Measurements from ENCODE around the gene WDR74. TPM values are rescaled to one million over a fixed set of nuclear protein-coding genes. Genes with fewer than 3 reads are reported as not detected.

The WDR74 gene
- total RNA-seq, 1 experiment from 2014 or later = 115 TPM

DNA sequence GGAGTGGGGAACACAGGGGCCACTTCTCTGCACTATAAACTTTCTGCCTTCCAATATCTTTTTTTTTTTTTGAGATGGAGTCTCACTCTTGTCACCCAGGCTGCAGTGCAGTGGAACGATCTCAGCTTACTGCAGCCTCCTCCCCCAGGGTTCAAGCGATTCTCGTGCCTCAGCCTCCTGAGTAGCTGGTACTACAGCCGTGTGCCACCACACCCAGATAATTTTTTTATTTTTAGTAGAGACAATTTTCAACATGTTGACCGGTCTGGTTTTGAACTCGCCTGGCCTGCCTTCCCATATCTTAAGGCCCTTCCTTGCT lies 43.0 kb upstream of the WDR74 start:
- POLR2A ChIA-PET = interaction anchor here (0.7 to 1.7 kb wide), 5 partner anchors 27 to 764 kb away, joined by 3 to 24 read pairs (median 9); partner anchors contain the start of genes HNRNPUL2, TMEM179B and TTC9C

DNA sequence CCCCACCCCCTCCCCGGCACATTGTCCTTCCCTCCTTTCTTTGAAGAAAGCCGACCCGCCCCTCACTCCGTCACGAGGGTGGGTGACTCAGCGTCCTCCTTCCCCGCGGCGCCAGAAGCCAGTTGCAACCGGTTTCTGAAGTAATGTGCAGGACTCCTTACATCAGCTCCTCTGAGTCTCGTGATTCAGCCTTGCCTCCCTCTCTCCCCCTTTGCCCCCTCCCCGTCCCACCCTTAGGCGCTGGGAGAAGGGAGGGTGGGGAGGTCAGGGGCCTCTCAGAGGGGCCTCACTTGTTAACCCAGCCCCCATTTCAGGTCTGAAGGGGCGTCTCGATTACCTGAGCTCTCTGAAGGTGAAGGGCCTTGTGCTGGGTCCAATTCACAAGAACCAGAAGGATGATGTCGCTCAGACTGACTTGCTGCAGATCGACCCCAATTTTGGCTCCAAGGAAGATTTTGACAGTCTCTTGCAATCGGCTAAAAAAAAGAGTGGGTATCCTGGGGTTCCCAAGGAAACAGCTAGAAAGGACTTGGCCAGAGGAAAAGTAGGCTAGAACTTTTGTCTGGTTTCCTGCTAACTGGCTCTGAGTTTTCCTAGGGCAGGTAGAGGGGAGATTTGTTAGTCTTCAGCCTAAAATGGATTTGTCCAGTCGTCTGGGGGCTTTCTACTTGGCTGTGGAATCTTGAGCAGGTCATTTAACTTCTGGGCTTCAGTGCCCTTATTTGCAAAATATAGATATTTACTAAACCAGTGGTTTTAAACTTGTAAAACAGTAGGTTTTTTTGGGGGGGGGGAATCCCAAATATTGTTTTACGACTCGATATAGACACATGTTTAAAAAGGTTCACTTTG lies 42.4 kb upstream of the WDR74 start:
- intact Hi-C loops (cut with micrococcal nuclease; ENCODE audit: unreplicated experiment) = loop anchor here (1.0 to 2.0 kb wide), 4 partner anchors 7 to 95 kb away; partner anchors contain the start of gene TMEM179B
- H3K9me3 ChIP-seq = no peaks in the 10 kb centered on the region
- peaks cover 18% of the 10 kb centered on the region for H3K36me3 ChIP-seq (ENCODE audit: control insufficient read depth, insufficient read depth, low read length)
- Mint-ChIP-seq H3K27me3 (ENCODE audit: insufficient read depth, unreplicated experiment) (no peaks in the 10 kb centered on the region), H3K27ac (ENCODE audit: unreplicated experiment) (peak overlapping the region; percentile 99), H3K4me1 (ENCODE audit: low read depth, unreplicated experiment) (peaks cover 45% of the 10 kb centered on the region), H3K9me3 (ENCODE audit: unreplicated experiment) (no peaks in the 10 kb centered on the region), H3K36me3 (ENCODE audit: insufficient read depth, unreplicated experiment) (peaks cover 100% of the 10 kb centered on the region), H3K4me3 (ENCODE audit: unreplicated experiment) (peak overlapping the region; percentile 97)
- no peaks in the 10 kb centered on the region for H3K27me3 ChIP-seq (replicated peaks; ENCODE audit: control insufficient read depth, insufficient read depth, low read length)
- DNase-seq = peak; percentile 97 to 99
- ChIA-PET CTCF (interaction anchor here (0.7 to 1.7 kb wide), 6 partner anchors 8 to 290 kb away, joined by 3 to 8 read pairs (median 4); partner anchors contain the start of genes TMEM179B and TUT1), POLR2A (interaction anchor here (0.6 to 1.9 kb wide), 15 partner anchors 8 to 290 kb away, joined by 3 to 24 read pairs (median 5); partner anchors contain the start of genes HNRNPUL2, STX5, TAF6L and TMEM179B)
- TSS peak; percentile 42 for BruUV-seq (replicated peaks)
- peak overlapping the region; percentile 99 for H3K4me3 ChIP-seq (ENCODE audit: low read depth, low read length)
- TF ChIP-seq, protein P1, sequence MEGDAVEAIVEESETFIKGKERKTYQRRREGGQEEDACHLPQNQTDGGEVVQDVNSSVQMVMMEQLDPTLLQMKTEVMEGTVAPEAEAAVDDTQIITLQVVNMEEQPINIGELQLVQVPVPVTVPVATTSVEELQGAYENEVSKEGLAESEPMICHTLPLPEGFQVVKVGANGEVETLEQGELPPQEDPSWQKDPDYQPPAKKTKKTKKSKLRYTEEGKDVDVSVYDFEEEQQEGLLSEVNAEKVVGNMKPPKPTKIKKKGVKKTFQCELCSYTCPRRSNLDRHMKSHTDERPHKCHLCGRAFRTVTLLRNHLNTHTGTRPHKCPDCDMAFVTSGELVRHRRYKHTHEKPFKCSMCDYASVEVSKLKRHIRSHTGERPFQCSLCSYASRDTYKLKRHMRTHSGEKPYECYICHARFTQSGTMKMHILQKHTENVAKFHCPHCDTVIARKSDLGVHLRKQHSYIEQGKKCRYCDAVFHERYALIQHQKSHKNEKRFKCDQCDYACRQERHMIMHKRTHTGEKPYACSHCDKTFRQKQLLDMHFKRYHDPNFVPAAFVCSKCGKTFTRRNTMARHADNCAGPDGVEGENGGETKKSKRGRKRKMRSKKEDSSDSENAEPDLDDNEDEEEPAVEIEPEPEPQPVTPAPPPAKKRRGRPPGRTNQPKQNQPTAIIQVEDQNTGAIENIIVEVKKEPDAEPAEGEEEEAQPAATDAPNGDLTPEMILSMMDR (IDR thresholded peaks at IDR 0.05; ENCODE audit: insufficient read depth in 1 of 2, low read depth in 1 of 2, low read length in 1 of 2, severe bottlenecking in 1 of 2, unreplicated experiment in 1 of 2) = no peak
- H3K4me1 ChIP-seq = peaks cover 56% of the 10 kb centered on the region

More for the DNA sequence above, 43.0 kb upstream of the WDR74 start:
- Histone ChIP-seq H3K36me3 (ENCODE audit: control insufficient read depth, insufficient read depth, low read length) (peaks cover 20% of the 10 kb centered on the region), H3K27me3 (replicated peaks; ENCODE audit: control insufficient read depth, insufficient read depth, low read length) (no peaks in the 10 kb centered on the region), H3K4me1 (peaks cover 59% of the 10 kb centered on the region), H3K4me3 (ENCODE audit: low read depth, low read length) (peak overlapping the region; percentile 99), H3K9me3 (no peaks in the 10 kb centered on the region)
- CTCF ChIA-PET = no interaction called here
- DNase-seq = no peak
- Mint-ChIP-seq H3K4me1 (ENCODE audit: low read depth, unreplicated experiment) (peaks cover 47% of the 10 kb centered on the region), H3K9me3 (ENCODE audit: unreplicated experiment) (no peaks in the 10 kb centered on the region), H3K4me3 (ENCODE audit: unreplicated experiment) (peak overlapping the region; percentile 97), H3K36me3 (ENCODE audit: insufficient read depth, unreplicated experiment) (peaks cover 100% of the 10 kb centered on the region), H3K27ac (ENCODE audit: unreplicated experiment) (peak overlapping the region; percentile 99), H3K27me3 (ENCODE audit: insufficient read depth, unreplicated experiment) (no peaks in the 10 kb centered on the region)
- no TSS peak for BruUV-seq (replicated peaks)
- TF ChIP-seq, protein P1 (IDR thresholded peaks at IDR 0.05; ENCODE audit: insufficient read depth in 1 of 2, low read depth in 1 of 2, low read length in 1 of 2, severe bottlenecking in 1 of 2, unreplicated experiment in 1 of 2) = no peak
- intact Hi-C loops (cut with micrococcal nuclease; ENCODE audit: unreplicated experiment) = no loop called here

GRCh38 chr11:62880803-62881578 lies 41.6 kb upstream of the WDR74 start, which contains the start of gene SLC3A2:
TSS of gene SLC3A2 (plus strand) at chr11:62880896. CDS start at chr11:62881024, 128 bp downstream.
- Mint-ChIP-seq H3K27ac (ENCODE audit: unreplicated experiment) (peak within 1 kb of the TSS; percentile 99), H3K27me3 (ENCODE audit: insufficient read depth, unreplicated experiment) (no peaks in the 10 kb centered on the region), H3K9me3 (ENCODE audit: unreplicated experiment) (no peaks in the 10 kb centered on the region), H3K4me1 (ENCODE audit: low read depth, unreplicated experiment) (peaks cover 43% of the 10 kb centered on the region), H3K36me3 (ENCODE audit: insufficient read depth, unreplicated experiment) (peaks cover 97% of the 10 kb centered on the region), H3K4me3 (ENCODE audit: unreplicated experiment) (peak within 1 kb of the TSS; percentile 97)
- ChIA-PET POLR2A (interaction anchor here (0.6 to 1.9 kb wide), 15 partner anchors 9 to 1058 kb away, joined by 3 to 24 read pairs (median 5); partner anchors contain the start of genes HNRNPUL2, NAA40, STX5 and TAF6L), CTCF (interaction anchor here (0.6 to 1.7 kb wide), 7 partner anchors 9 to 289 kb away, joined by 3 to 8 read pairs (median 4); partner anchors contain the start of genes TMEM179B and TUT1)
- Histone ChIP-seq H3K9me3 (no peaks in the 10 kb centered on the region), H3K4me3 (ENCODE audit: low read depth, low read length) (peak within 1 kb of the TSS; percentile 99), H3K27me3 (replicated peaks; ENCODE audit: control insufficient read depth, insufficient read depth, low read length) (no peaks in the 10 kb centered on the region), H3K36me3 (ENCODE audit: control insufficient read depth, insufficient read depth, low read length) (peaks cover 17% of the 10 kb centered on the region), H3K4me1 (peaks cover 51% of the 10 kb centered on the region)
- peak; percentile 87 to 92 for DNase-seq
- TF ChIP-seq, protein P1 (IDR thresholded peaks at IDR 0.05; ENCODE audit: insufficient read depth in 1 of 2, low read depth in 1 of 2, low read length in 1 of 2, severe bottlenecking in 1 of 2, unreplicated experiment in 1 of 2) = peak; percentile 77 to 78
- intact Hi-C loops (cut with micrococcal nuclease; ENCODE audit: unreplicated experiment) = loop anchor here (1.0 to 2.0 kb wide), 4 partner anchors 8 to 94 kb away; partner anchors contain the start of gene TMEM179B
- BruUV-seq (replicated peaks) = TSS peak; percentile 82
